CD4-positive, alpha-beta T cell treated with Interferon gamma for 1 hour (primary cell): ENCODE results near the gene PTGR3.

Experiments
- DNase-seq: peaks from one replicate; pipeline ENCODE4 v3.0.0-alpha.2; 2020

Gene PTGR3

GRCh38 chr18:75214332-75214690 is 5.4 kb upstream of the PTGR3 start:
- no peak for DNase-seq

- no peak for DNase-seq
Measured at GRCh38 chr18:75213611-75214331, 4.8 kb upstream of the PTGR3 start.

- no peak for DNase-seq
Measured at GRCh38 chr18:75212751-75213090, 3.8 kb upstream of the PTGR3 start.

- no peak for DNase-seq
Measured at GRCh38 chr18:75211953-75212750, 3.2 kb upstream of the PTGR3 start.

- DNase-seq: no peak
Measured at GRCh38 chr18:75211626-75211952, 2.6 kb upstream of the PTGR3 start.

GRCh38 chr18:75211002-75211621 is 2.2 kb upstream of the PTGR3 start:
- DNase-seq: no peak

GRCh38 chr18:75210274-75211001 is 1.5 kb upstream of the PTGR3 start, which contains the start of gene TSHZ1:
Gene TSHZ1 (plus strand): TSS chr18:75210797. CDS start chr18:75211877, 1,080 bp downstream.
- peak; percentile 62 for DNase-seq

DNA sequence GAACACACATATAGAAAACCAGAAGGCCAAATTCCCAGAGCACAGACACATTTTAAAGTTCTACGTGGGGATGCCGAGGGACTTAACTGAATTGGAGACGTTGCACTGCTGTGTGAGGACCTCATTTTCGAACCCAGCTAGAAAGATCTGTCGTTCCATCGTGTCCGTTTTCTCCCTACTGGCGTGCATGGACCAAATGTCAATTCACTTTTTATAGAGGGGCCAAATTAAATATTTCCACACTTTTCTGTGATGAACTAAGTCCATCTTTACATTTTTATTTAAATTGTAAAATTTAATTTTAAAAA is 966 bp upstream of the PTGR3 start:
- no peak for DNase-seq

DNA sequence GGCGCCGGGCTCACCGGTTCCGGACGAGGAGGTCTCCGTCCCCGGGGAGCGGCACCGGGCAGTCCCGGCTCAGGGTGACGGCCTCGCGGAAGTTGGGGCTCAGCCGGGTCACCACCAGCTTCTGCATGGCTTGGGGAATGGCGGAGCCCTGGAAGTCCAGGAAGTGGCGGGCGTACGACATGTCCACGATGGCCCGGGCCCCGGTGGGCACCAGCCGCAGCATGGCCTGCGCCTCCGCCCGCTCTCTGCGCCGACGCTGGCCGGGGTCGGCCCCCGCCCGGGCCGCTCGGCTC is 157 bp downstream of the PTGR3 start:
- peak; percentile 11 for DNase-seq

DNA sequence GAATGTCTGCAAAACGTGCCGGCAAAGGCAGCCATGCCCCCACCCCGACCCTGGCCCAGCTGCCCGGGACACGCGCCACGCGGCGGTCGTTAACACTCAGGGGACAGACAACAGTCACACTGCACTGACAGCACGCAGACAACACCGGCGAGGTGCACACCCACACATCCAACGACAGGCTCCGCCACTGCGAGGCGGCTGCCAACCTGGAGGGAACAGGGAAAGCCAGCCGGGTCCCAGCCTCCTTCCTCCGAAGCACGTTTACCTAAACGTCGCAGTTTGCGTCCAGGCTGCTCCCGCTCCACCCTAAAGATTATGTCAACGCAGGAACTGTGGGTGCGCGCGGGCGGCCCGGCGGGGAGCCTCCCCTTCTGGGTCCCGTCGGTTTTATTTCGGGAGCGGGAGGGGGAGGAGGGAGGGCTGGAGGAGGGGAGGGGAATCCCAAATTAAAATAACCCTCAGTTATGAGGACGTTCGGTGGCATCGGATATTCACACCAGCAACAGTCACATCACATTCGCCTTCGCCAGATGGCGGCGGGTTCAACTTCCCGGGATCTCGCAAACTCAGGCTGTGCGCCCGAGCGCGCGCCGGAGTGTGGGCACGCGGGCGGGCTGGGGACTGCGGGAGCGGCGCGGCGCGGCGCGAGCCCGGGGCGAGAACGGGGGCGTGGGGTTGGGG is 644 bp downstream of the PTGR3 start:
- peak; percentile 28 for DNase-seq

- DNase-seq: peak; percentile 9
Measured at GRCh38 chr18:75207310-75208154, 1.4 kb downstream of the PTGR3 start.

- DNase-seq: no peak
Measured at GRCh38 chr18:75206452-75207309, 2.3 kb downstream of the PTGR3 start.

GRCh38 chr18:75205514-75206132 is 3.3 kb downstream of the PTGR3 start:
- DNase-seq: no peak

DNA sequence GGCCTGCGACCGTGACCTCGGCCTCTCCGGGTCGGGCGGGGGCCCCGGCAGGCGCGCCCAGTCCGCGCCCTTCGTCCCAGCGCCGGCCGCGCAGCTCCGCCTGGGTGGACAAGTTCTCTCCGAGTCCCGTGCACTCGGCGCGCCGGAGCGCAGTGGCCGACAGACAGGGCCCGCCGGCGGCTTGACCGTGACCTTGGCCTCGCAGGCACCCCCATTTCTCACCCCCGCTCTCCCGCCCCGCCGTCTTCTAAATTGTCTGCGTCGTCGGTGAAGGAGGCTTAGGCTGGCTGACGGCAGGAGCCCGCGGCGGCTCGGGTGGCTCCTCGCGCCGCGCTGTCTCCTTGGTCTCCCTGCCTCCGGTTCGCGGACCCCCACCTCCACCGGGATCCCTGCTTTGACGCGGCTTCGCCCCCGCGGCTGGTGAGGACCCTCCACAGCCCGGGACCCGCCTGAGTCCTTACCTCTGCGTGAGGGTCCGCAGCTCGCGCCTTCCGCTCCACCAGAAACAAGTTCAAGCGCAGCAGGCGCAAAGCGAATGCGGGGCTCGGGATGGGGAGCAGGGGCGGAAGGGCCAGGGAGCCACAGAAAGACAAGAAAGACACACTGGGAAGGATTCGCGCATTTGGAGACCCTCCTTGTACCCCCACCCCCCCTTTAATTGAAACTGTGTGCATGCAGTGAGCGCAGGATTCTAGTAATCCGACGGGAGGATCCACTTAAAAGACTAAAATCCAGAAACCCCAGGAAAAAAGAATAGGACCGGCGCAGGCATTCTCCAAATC is 4.0 kb downstream of the PTGR3 start:
- no peak for DNase-seq

DNA sequence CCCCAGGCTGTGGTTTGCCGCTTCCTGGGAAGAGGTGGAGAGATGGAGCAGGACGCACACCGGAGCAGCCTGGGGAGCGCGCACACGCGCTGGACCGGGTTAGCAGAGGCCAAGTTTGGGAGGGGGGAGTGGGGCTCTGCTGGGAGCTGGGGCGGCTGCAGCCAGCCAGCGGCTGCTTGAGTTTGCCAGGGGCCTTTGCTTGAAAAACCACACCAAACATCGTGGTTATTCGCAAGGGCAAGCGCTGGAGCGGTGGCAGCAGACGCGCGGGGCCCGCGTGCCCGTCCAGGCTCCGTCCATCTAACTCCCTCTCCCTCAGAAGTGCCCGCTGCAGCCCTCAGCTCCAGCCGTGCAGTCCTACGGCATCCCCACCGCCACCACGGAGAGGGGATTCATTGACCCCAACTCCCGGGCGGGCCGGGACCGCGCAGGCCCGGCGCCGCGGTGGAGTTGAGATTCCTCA is 4.6 kb downstream of the PTGR3 start:
- no peak for DNase-seq

DNA sequence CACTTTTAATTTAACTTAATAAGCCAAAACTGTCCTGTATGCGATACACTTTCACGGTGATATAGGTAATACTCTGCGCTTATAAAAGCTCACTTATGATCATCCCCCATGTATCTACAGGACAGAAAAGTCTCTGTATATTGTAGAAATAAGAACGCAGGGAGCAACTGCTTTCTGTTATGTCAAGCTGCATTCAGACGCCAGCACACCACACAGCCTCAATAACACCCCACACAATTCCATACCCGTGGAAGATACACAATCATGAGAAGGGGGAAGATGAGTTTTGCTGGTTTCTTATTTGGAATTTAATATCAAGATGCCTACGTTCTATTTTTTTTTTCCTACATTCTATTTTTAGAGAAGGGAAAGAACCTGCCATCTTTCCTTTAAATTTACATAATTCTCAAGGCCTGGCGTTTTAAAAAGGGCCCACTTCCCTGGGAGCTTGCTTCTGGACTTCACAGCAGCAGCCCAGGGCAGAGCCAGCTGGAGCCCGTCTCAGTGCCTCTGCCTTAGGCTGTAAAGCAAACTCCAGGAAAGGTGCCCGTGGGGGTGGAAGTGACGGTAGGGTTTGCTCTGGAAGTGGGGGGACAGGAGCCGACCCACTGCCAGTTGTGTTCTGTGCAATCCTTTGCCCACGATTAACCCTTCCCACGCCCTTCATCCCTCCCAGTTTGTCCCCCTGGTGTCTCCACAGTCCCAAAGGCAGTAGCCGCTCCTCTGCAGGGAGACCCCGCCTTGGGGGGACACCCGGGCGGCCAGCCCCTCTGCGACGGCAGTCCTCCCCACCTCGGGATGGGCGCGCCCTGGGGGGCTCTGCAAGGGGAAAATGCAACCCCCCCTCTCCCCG is 5.3 kb downstream of the PTGR3 start:
- no peak for DNase-seq

DNA sequence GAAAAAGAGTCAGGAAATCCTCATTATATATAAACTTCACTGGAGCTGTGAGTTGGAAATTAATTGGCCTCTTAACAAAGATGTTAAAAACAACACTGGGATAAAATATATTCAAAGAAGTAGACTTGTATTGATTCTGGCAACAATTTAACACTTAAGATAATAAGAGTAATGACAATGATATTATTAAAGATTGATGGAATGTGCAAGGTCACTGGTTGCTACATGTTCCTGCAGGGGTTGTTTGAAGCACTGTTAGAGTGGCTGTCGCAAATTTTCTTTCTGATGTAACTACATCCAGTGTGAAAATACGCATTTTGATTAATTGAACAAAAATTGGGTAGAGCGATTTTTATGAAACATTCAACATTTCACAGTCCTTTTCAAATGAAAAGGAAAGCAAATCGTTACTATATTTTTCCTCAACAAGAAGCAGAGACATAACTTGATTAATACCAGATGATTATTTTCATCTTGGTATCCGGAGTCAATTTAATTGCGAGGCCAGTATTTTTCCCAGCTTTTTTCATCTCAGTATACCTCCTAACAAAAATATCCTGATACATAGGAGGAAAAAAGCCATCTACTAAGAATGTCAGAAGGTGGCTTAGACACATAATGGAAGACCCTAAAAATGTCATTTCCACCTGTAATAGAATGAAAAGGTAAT is 6.1 kb downstream of the PTGR3 start:
- DNase-seq: no peak
